ENCODE measurements around the gene ACVR1. TPM values are rescaled to one million over a fixed set of nuclear protein-coding genes. Genes with fewer than 3 reads are reported as not detected.

Gene ACVR1
- total RNA-seq, 1 donor from 2014 or later, result 22.4 TPM

GRCh38 chr2:157841485-157841884 is 34.6 kb downstream of the ACVR1 start:
- no peak for DNase-seq (ENCODE audit: low read depth)
- H3K4me3 ChIP-seq (ENCODE audit: low read depth, low read length), result no peak overlapping the region
- H3K36me3 ChIP-seq (ENCODE audit: control insufficient read depth, insufficient read depth, low read length), result peaks cover 1% of the 10 kb centered on the region
- TF ChIP-seq CTCF (IDR thresholded peaks at IDR 0.05; ENCODE audit: insufficient read depth, low read length, poor library complexity, severe bottlenecking), result no peak
- H3K27me3 ChIP-seq (ENCODE audit: control insufficient read depth, insufficient read depth, low read length), result no peaks in the 10 kb centered on the region

- peak; percentile 69 for DNase-seq (ENCODE audit: low read depth)
- Histone ChIP-seq H3K27me3 (ENCODE audit: control insufficient read depth, insufficient read depth, low read length) (no peaks in the 10 kb centered on the region), H3K4me3 (ENCODE audit: low read depth, low read length) (no peak overlapping the region), H3K36me3 (ENCODE audit: control insufficient read depth, insufficient read depth, low read length) (peaks cover 1% of the 10 kb centered on the region)
- peak; percentile 11 for TF ChIP-seq CTCF (IDR thresholded peaks at IDR 0.05; ENCODE audit: insufficient read depth, low read length, poor library complexity, severe bottlenecking)
Observed at GRCh38 chr2:157840568-157841156, 35.5 kb downstream of the ACVR1 start.

GRCh38 chr2:157839822-157840221 is 36.3 kb downstream of the ACVR1 start:
- no peak for DNase-seq (ENCODE audit: low read depth)
- no peaks in the 10 kb centered on the region for H3K27me3 ChIP-seq (ENCODE audit: control insufficient read depth, insufficient read depth, low read length)
- no peaks in the 10 kb centered on the region for H3K36me3 ChIP-seq (ENCODE audit: control insufficient read depth, insufficient read depth, low read length)
- no peak for TF ChIP-seq CTCF (IDR thresholded peaks at IDR 0.05; ENCODE audit: insufficient read depth, low read length, poor library complexity, severe bottlenecking)
- H3K4me3 ChIP-seq (ENCODE audit: low read depth, low read length), result no peak overlapping the region

- TF ChIP-seq CTCF (IDR thresholded peaks at IDR 0.05; ENCODE audit: insufficient read depth, low read length, poor library complexity, severe bottlenecking), result no peak
- DNase-seq (ENCODE audit: low read depth), result no peak
- Histone ChIP-seq H3K4me3 (ENCODE audit: low read depth, low read length) (no peak overlapping the region), H3K36me3 (ENCODE audit: control insufficient read depth, insufficient read depth, low read length) (no peaks in the 10 kb centered on the region), H3K27me3 (ENCODE audit: control insufficient read depth, insufficient read depth, low read length) (no peaks in the 10 kb centered on the region)
Observed at GRCh38 chr2:157839162-157839801, 36.8 kb downstream of the ACVR1 start.

GRCh38 chr2:157838442-157839161 is 37.5 kb downstream of the ACVR1 start:
- Histone ChIP-seq H3K4me3 (ENCODE audit: low read depth, low read length) (no peak overlapping the region), H3K27me3 (ENCODE audit: control insufficient read depth, insufficient read depth, low read length) (no peaks in the 10 kb centered on the region), H3K36me3 (ENCODE audit: control insufficient read depth, insufficient read depth, low read length) (no peaks in the 10 kb centered on the region)
- DNase-seq (ENCODE audit: low read depth), result no peak
- no peak for TF ChIP-seq CTCF (IDR thresholded peaks at IDR 0.05; ENCODE audit: insufficient read depth, low read length, poor library complexity, severe bottlenecking)

All from kidney epithelial cell (primary cell).